GDM1 (cell line): ENCODE data around the gene ECT2L.

Experiments used
- DNase-seq: peaks from one replicate; lab custom pipeline; 2025; lab: John Stamatoyannopoulos, UW

Gene ECT2L

DNA sequence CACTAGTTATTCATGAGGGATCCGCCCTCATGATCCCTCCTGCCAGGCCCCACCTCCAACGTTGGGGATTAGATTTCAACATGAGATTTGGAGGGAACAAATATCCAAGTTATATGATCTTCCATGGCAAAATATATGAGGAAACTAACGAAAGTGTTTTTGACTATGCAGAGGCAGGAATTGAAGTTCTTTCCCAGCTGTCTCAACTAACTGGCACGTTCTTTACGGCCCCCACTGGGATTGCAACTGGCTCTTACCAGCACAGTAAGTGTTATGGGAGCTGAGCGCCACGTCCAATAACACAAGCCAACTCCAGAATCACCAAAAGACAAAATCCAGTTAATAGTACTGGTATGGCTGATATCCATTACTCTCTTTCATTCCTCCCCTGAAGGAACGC is 66.6 kb downstream of the ECT2L start:
- no peak for DNase-seq

DNA sequence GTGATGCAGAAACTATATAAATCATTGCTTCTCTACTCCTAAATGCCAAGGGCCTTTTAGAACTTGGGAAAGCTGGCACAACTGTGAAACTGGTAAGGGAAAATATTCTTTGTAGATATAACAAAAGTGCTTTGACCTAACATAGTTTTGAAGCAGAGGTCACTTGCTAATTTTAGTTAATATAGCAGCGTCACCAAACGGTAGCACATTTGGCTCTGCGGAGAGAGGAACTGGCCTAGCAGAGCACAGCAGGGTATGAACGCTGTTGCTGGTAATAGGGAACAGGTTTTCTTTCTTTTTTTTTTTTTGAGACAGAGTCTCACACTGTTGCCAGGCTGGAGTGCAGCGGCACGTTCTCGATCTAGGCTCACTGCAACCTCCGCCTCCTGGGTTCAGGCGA is 67.4 kb downstream of the ECT2L start:
- no peak for DNase-seq

DNA sequence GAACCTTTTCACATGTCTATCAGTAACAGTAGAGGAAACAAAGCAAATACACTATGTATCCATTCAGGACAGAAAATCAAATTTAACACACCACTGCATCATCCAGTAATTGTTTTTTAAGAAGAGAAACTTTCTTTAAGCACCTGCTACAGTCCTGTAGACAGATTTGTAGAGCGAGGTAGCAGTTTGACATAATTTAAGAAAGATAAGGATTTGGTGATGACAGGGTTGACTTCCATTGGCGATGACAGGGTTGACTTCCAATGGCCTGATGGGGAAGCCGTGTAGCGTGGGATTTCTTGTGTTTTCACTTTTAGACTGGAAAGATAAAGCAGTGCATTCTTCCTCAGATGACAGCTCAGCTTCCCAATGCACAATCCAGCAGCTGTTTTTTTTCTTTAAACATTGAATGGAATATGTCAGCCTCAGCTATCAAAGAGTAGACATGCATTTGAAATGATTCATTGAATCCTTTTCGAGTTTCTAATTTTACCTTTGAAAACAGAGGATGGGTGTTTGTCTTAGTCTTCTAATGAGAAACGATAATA is 68.5 kb downstream of the ECT2L start:
- DNase-seq = no peak

DNA sequence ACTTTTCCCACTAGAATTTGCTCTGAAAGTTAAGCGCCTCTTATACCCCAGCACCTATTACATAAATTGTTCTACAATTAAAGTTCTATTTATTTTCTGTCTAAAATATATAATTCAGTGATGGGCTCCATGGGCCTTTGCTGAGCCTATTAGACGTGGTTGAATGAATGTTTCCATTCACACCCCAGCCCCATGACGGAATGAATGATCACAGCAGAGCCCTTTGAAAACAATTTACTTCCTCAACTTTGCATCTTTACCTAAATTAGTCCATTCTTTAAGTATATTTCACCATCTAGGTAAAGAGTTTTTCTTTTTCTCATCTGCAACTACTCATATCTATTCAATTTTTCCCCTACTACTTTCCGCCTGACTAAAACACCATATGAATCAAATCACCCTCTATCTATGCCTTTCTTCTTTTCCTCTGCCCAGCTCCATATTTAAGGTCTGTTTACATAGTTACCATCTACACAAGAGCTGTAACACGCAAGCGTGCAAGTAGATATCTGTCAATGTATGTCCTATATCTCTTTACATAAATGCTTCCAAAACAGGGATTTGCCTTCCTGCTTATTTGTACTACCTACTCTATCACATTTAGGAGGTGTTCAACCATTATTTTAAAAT is 69.7 kb downstream of the ECT2L start:
- no peak for DNase-seq

DNA sequence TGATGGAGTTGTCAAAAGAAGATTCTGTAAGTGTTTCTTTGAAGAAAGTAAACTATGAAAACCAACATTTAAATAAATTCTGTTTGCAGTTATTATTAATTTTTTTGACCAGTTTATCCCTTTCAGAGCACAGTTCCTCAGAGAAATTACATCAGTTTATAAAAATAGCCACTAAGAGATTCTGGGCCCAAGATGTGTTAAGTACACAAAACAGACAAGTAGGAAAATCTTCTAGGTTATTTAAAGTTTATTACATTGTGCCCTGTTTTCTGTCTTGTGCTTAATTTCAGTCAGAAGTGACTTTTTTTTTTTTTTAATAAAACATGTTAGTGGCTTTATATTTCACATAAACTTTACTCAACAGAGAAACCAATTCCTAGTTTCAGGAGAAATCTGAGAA is 72.3 kb downstream of the ECT2L start:
- no peak for DNase-seq

DNA sequence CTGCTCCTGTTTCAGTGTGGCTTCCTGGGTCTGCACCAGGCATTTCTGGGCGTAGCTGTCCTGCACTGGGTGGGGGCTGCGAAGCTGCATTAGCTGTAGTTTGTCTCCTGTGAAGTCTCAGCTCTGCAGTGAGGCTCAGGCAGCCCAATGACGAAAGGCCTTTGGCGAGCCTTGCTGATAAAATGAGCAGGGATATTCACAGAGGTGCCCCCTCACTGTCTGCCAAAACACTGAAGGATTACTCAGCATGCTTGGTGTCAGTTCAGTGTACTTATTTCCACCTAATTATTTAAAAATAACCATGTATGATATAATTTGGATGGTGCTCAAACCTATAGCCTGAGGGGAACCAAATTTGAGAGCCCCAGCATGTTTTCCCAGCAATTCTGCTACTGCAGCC is 73.5 kb downstream of the ECT2L start:
- DNase-seq = no peak

DNA sequence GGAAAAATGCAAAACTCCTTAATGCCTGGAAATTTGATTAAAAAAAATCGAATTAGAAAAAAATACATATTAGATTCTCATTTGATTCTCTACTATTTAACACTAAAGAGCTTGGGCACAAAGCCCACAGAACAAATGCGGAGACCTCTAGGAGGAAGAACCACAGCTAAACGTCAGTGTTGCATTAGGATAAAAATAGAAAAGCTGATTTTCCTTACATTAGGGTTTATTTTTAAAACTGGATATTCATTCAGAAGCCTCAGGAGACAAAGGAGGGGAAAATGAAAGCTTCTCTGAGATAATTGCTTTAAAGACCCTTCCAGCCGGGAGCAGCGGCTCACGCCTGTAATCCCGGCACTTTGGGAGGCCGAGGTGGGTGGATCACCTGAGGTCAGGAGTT is 77.3 kb downstream of the ECT2L start:
- no peak for DNase-seq

DNA sequence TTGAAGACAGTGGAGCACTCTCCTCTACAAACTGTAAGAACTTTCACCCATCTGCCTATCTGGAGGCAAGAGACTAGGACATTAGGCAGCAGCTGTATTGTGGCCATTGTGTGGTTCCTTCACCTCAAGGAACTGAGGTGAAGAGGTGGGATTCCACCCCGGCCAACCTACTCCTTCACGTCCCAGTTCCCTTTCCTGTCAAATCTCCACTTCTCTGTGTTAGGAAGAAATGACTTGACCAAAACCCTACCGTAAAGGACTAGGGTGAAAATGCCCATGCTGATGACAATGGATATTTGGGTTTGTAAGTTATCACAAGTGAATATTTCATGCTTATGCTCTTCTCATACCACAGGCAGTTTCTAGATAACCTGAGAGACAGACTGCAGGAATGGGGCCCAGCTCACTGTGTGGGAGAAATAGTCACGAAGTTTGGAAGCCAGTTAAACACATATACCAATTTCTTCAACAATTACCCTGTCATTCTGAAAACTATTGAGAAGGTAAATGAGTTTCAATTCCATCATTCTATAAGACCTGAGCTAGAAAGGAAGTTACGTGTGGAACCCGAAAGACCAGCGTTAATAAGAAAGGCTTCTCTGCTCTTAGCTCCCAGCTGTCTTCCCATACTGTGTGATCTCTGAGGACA is 86.6 kb downstream of the ECT2L start:
- no peak for DNase-seq

DNA sequence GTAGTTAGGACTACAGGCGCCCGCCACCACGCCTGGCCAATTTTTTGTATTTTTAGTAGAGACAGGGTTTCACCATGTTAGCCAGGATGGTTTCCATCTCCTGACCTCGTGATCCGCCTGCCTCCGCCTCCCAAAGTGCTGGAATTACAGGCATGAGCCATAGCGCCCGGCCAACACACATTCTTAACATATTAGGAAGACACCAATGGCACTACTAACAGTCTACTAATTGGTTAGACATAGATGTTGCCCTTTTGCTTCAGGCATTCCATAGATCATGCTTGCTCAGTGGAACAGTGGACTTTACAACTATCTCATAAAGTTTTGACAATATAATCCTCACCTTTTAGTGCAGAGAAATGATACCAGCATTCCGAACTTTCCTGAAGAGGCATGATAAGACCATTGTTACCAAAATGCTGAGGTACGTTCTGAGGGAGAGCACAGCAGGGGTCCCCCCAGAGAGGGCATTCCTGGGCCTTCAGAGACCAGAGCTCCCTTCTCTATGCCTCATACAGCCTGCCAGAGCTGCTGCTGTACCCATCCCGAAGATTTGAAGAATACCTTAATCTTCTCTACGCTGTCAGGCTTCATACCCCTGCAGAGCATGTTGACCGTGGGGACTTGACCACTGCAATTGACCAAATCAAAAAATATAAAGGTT is 89.4 kb downstream of the ECT2L start:
- no peak for DNase-seq

DNA sequence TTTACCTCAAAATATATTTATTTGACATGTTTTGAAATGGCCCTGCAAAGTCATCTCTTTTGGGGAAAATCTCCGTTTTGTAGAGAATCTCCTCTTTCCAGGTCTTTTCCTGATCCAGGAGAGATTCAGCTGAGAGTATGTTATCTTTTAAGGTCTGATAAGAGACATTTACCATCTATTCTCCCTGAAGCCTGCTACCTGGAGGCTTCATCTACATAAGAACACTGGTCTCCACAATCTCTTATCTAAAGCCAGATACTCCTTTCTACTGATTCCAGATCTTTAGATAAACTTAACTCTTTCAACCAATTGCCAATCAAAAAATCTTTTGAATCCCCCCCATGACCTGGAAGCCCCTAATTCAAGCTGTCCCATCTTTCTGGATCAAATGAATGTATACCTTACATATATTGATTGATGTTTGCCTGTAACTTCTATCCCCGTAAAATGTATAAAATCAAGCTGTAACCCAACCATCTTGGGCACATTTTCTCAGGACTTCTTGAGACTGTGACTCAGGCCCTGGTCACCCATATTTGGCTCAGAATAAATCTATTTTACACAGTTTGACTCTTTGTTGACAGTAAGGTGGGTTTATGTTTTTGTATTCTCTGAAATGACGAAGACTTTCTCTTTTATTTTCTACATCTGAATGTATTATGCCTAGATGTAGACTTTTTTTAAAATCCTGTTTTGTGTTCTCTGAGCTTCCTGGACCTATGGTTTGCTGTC is 95.5 kb downstream of the ECT2L start:
- DNase-seq = no peak

DNA sequence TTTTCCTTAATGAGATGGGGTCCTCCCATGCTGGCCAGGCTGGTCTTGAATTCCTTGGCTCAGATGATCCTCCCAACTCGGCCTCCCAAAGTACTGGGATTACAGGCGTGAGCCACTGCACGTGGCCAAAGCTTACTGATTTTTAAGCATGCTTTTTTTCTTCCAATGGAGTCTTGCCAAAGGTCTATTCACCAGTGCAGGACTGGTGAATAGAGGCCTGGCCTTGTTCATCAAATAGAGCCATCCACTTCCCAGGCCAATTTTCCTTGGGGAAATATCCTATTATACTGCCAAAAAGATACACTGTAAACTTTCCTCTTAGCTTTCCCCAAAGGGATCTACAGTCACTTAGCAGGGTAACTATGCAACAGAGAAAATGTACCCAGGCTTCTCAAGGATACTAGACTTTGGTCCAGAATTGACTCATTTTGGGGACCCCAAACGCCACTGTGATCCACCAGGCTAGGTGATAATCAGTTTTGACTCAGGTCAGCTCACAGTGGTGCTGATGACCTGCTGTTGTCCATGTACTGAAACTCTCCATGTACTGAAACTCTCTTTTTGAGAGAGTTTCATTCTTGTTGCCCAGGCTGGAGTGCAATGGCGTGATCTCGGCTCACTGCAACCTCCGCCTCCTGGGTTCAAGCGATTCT is 100.3 kb downstream of the ECT2L start:
- DNase-seq = no peak

DNA sequence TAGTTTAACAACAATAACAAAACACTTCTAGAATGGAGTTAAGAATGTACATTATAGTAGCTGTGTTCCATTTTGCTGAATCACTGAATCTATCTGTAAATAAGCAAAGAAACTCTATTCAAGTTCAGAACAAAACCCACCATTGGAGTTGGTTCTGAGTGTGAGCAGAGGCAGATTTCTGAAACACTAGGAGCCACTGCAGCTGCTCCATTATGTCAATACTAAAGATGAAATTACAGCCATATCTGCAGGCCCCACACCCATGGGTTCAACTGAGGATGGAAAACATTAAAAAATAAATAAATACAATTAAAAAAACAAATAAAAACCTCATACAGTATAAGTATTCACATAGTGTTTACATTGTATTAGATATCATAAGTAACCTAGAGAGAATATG is 101.1 kb downstream of the ECT2L start:
- DNase-seq = no peak

DNA sequence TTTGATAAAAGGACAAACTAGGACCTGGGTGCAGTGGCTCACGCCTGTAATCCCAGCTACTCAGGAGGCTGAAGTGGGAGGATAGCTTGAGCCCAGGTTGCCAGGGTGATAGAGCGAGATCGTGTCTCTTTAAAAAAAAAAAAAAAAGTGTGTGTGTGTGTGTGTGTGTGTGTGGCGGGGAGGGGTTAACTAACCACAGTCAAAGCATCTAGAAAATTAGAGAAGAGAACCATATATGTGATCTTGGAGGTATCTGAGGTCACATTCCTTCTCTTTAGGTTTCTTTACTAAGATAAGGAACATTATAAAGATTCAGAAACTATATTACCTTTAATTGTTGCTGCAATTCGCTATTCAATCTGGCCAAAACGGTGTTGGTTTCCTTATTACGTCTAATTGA is 111.3 kb downstream of the ECT2L start:
- no peak for DNase-seq

DNA sequence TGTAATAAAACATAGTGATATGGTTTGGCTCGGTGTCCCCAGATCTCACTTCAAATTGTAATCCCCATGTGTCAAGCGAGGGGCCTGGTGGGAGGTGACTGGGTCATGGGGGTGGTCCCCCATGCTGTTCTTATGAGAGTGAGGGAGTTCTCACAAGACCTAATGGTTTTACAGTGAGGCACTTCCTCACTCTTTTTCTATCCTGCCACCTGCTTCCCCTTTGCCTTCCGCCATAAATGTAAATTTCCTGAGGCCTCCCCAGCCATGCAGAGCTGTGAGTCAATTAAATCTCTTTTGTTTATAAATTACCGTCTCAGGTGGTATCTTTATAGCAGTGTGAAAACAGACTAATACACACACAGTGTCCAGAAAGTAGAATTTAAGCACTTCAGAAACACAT is 113.6 kb downstream of the ECT2L start:
- no peak for DNase-seq

DNA sequence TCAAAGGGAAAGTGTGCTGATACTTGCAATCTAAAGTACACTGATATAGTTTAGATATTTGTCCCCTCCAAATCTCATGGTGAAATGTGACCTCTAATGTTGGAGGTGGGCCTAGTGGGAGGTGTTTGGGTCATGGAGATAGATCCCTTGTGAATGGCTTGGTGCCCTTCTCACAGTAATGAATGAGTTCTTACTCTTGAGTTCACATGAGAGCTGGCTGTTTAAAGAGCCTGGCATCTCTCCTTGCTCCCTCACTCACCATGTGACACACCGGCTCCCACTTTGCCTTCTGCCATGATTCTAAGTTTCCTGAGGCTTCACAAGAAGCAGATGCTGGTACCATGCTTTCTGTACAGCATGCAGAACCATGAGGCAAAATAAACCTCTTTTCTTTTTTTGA is 114.1 kb downstream of the ECT2L start:
- DNase-seq = no peak

DNA sequence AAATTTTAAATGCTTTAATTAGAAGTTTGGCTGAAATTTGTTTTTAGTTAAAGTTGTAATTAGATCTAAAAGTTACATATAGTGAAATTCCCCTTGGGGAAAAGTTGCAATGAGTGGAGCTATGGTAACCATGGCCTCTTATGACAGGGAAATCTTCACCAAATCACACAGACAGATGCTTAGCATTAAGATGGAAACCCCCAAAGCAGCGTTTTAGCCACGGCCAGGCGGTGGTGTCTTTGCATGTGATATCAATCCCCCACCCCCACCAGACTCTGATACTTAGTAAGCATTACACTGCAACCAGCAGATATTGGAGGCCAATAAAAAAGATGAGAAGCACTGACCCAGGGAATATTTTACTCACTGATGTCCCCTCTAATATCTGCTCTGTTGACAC is 116.4 kb downstream of the ECT2L start:
- DNase-seq = no peak

DNA sequence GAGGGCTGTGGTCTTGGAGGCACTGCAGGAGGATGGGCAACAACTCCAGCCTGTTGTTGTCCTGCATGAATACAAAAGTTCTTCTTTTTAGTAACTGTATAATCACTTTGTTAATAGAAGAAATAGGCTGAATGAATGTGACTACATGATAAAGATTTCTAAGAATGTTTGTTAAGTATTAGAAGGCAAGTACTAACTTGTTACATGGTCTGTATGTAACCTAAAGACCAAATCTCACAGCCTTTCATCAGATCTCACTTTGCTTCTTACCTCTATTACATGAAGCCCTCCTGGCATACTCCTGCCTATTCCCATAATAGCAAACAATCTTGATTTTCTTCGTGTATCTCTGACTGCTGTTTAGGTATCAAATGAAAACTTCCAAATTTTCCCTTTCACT is 118.8 kb downstream of the ECT2L start:
- DNase-seq = no peak

DNA sequence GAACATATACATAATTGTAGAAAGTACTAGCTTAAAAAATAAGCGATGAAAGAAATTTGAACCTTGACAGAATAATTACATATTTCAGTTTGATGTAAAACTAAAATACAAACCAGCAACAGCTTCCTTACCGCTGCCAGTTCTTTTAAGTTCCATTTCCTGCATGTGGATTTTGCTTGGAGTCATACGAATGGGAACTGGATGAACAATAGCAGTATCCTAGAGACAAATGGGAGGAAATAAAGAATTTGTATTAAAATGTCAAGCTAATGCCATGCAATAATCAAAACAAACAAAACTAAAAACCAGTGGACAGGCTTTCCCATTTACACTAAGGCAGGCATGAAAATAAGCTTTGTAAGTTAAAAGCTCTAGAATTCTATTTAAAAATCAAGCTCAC is 125.0 kb downstream of the ECT2L start:
- DNase-seq = no peak

DNA sequence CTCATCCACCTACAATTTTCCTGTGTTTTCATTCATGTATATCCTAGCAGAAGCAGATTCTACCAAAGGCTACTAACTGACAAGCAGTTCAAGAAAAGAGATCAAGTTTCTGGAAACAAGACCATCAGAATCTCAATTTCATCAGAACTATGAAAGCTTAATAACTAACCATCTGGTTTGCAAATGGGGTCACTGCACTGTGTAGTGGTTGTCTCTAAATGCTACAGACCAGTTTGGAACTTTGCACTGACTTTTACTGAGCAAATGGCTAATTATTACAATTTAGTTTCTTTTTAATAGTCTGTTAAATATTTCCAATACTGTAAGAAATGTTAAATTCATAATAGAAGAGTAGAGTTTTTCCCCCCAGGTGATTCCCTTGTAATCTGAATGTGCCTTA is 127.7 kb downstream of the ECT2L start:
- no peak for DNase-seq

DNA sequence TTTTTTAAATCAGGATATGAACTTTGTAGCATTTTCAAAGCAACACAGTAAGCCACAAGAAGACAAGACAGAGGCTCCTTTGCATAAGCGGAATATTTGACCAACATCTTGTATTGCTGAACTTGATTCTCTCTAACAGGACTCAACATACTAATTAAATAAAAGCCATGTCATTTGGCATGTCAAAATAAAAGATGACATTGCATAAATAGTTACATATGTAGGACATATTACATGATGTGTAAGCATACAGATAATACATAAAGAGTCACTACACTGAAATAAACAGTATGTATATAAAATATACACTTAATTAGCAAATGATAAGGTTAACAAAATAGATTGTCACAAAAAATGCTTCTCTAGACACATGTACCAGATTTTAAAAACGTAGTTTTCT is 129.9 kb downstream of the ECT2L start:
- no peak for DNase-seq

DNA sequence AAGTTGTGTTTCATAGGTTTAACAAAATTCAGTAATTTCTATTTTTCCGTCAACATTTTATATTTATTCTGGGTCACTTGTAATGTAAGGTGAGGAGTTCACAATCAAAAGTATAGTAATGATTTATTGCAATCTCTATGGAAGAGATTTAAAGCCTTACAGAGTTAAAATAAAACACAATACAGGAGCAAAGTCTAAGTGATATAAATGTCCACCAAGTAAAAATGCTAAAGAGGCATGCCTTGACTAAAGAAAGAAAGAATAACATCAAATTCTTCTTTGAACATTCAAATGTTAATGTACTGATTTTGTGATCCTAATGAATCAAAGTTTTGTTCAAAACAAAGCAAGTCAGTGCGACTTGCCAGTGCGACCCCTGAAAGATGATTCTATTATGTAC is 130.7 kb downstream of the ECT2L start:
- no peak for DNase-seq

DNA sequence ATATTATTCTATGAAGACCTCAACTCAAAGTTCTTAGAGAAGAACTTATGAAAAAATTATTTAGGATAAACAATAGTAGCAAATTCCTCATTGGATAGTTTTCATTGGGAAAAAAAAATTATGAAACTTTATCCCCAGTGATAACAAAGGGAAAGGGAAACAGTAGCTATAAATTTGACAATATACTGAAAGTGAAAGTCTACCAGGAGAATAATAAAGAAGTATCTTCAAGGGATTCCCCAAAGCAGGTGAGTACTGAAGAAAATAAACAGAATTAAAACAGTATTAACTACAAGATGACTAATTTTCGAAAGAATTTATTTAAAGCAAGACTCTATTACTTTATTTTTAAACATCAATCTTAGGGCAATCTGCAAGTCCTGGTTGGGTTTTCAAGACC is 135.8 kb downstream of the ECT2L start:
- DNase-seq = no peak
